SK-N-SH treated with all-trans-retinoic acid at 6 μM for 48 hours (cell line): ENCODE results near the gene RAVER2.

Source experiments
- TOX ChIP-seq: fragments of 250-450 bp; sonication (Bioruptor Pico); IDR thresholded peaks from 2 replicates; pipeline ENCODE4 v1.8.0; 2021; ENCODE audit warnings: mild to moderate bottlenecking, moderate library complexity, borderline replicate concordance
- ZFP30 ChIP-seq: fragments of 450-650 bp; formaldehyde crosslinking; IDR thresholded peaks from 2 replicates; pipeline ENCODE4 v1.5.0; 2022; ENCODE audit warnings: mild to moderate bottlenecking, moderate library complexity
- ZNF70 ChIP-seq: fragments of 450-650 bp; formaldehyde crosslinking; IDR thresholded peaks from 2 replicates; pipeline ENCODE4 v1.5.0; 2020; ENCODE audit warnings: mild to moderate bottlenecking, moderate library complexity
- TF ChIP-seq, protein P1 (sequence below): fragments of 250-450 bp; sonication (Bioruptor Pico); IDR thresholded peaks from 2 replicates; pipeline ENCODE4 v1.5.1; 2021; ENCODE audit warnings: mild to moderate bottlenecking, moderate library complexity
- TF ChIP-seq, protein P2 (sequence below): fragments of 250-450 bp; sonication (Bioruptor Pico); IDR thresholded peaks from 2 replicates; pipeline ENCODE4 v1.8.0; 2020; ENCODE audit warnings: mild to moderate bottlenecking, moderate library complexity, borderline replicate concordance

DNA sequence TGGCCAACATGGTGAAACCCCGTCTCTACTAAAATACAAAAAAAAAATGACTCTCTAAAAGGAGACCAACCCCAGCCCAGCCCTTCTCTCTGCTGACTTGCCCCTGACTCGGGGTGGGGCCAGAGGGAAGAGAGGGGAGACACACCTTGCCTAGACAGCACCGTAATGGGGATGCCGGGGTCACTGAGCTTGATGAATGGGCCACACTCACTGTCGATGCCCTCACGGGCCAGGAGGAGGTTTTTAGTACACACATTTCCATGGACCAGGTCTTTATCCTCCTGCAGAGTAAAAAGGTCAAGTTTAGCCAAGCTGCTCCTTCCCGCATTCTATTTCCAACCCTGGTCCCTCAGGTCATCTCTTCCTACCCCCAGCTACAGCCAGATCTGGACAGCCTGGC lies 99.7 kb downstream of the RAVER2 start:
- TF ChIP-seq ZNF70 (CRISPR knock-in tag) (no peak), TOX (CRISPR knock-in tag) (no peak), ZFP30 (no peak)
- TF ChIP-seq, protein P1, sequence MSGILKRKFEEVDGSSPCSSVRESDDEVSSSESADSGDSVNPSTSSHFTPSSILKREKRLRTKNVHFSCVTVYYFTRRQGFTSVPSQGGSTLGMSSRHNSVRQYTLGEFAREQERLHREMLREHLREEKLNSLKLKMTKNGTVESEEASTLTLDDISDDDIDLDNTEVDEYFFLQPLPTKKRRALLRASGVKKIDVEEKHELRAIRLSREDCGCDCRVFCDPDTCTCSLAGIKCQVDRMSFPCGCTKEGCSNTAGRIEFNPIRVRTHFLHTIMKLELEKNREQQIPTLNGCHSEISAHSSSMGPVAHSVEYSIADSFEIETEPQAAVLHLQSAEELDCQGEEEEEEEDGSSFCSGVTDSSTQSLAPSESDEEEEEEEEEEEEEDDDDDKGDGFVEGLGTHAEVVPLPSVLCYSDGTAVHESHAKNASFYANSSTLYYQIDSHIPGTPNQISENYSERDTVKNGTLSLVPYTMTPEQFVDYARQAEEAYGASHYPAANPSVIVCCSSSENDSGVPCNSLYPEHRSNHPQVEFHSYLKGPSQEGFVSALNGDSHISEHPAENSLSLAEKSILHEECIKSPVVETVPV (CRISPR knock-in tag) = no peak
- TF ChIP-seq, protein P2, sequence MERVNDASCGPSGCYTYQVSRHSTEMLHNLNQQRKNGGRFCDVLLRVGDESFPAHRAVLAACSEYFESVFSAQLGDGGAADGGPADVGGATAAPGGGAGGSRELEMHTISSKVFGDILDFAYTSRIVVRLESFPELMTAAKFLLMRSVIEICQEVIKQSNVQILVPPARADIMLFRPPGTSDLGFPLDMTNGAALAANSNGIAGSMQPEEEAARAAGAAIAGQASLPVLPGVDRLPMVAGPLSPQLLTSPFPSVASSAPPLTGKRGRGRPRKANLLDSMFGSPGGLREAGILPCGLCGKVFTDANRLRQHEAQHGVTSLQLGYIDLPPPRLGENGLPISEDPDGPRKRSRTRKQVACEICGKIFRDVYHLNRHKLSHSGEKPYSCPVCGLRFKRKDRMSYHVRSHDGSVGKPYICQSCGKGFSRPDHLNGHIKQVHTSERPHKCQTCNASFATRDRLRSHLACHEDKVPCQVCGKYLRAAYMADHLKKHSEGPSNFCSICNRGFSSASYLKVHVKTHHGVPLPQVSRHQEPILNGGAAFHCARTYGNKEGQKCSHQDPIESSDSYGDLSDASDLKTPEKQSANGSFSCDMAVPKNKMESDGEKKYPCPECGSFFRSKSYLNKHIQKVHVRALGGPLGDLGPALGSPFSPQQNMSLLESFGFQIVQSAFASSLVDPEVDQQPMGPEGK (CRISPR knock-in tag) = no peak
